GM21381 (cell line): ENCODE measurements around the gene ACAN.

Experiments used
- ATAC-seq: cut with Tn5 transposase; IDR thresholded peaks from one replicate; pipeline ENCODE4 v1.9.1; 2021; ENCODE audit warnings: mild to moderate bottlenecking, moderate library complexity; ENCODE audit not compliant: unreplicated experiment

Gene ACAN

GRCh38 chr15:88803241-88803919, at the start of gene ACAN:
ACAN (plus strand) TSS chr15:88803436; CDS start chr15:88836207, 32,771 bp downstream.
- no peak for ATAC-seq

GRCh38 chr15:88756521-88756920, 46.7 kb upstream of the ACAN start:
- ATAC-seq, result no peak

- no peak for ATAC-seq
Observed at GRCh38 chr15:88756921-88757320, 46.3 kb upstream of the ACAN start.

GRCh38 chr15:88759872-88760271, 43.4 kb upstream of the ACAN start:
- ATAC-seq, result no peak

- ATAC-seq, result no peak
Observed at GRCh38 chr15:88764448-88764847, 38.8 kb upstream of the ACAN start.

- ATAC-seq, result no peak
Observed at GRCh38 chr15:88765212-88765611, 38.0 kb upstream of the ACAN start.

GRCh38 chr15:88769161-88769971, 33.9 kb upstream of the ACAN start:
- ATAC-seq, result no peak

GRCh38 chr15:88775776-88776175, 27.5 kb upstream of the ACAN start:
- ATAC-seq, result no peak

- no peak for ATAC-seq
Observed at GRCh38 chr15:88776646-88777045, 26.6 kb upstream of the ACAN start.

- no peak for ATAC-seq
Observed at GRCh38 chr15:88779944-88780343, 23.3 kb upstream of the ACAN start.

- no peak for ATAC-seq
Observed at GRCh38 chr15:88782465-88782864, 20.8 kb upstream of the ACAN start.

- no peak for ATAC-seq
Observed at GRCh38 chr15:88785217-88785616, 18.0 kb upstream of the ACAN start.

GRCh38 chr15:88788036-88788435, 15.2 kb upstream of the ACAN start:
- ATAC-seq, result no peak

- ATAC-seq, result no peak
Observed at GRCh38 chr15:88788816-88789215, 14.4 kb upstream of the ACAN start.

GRCh38 chr15:88790486-88790885, 12.8 kb upstream of the ACAN start:
- ATAC-seq, result no peak

- no peak for ATAC-seq
Observed at GRCh38 chr15:88791637-88792036, 11.6 kb upstream of the ACAN start.

- no peak for ATAC-seq
Observed at GRCh38 chr15:88792342-88793282, 10.6 kb upstream of the ACAN start.

GRCh38 chr15:88794001-88794400, 9.2 kb upstream of the ACAN start:
- no peak for ATAC-seq

- no peak for ATAC-seq
Observed at GRCh38 chr15:88797663-88798339, 5.4 kb upstream of the ACAN start.

- ATAC-seq, result no peak
Observed at GRCh38 chr15:88799341-88799740, 3.9 kb upstream of the ACAN start.

- no peak for ATAC-seq
Observed at GRCh38 chr15:88800026-88800425, 3.2 kb upstream of the ACAN start.
